Activated CD8-positive, alpha-beta memory T cell treated with anti-CD3 and anti-CD28 coated beads, Interleukin-2, amount 10 ng/mL, durations not matched to agents 7 days and 5 days (primary cell): ENCODE measurements around the gene H19. TPM values are rescaled to one million over a fixed set of nuclear protein-coding genes. Genes with fewer than 3 reads are reported as not detected.

Experiments
- ATAC-seq: fragments of 150-1000 bp; cut with Tn5 transposase; one replicate; pipeline ENCODE4 v1.10.0; 2021; ENCODE audit warnings: moderate library complexity
- CTCF ChIA-PET: fragments of 350-600 bp; sonication (Branson Sonifier 250); formaldehyde crosslinking; loops from one replicate; lab custom pipeline; 2021; ENCODE audit warnings: antibody characterized with exemption; lab: Charles Lee
- DNase-seq: peaks from one replicate; pipeline ENCODE4 v3.0.0-alpha.2; 2020
- H3K27ac Mint-ChIP-seq: one replicate; pipeline ENCODE4 v1.8.0; 2021; ENCODE audit warnings: mild to moderate bottlenecking, mixed read lengths
- H3K27me3 Mint-ChIP-seq: one replicate; pipeline ENCODE4 v1.8.0; 2021; ENCODE audit warnings: mixed read lengths
- H3K36me3 Mint-ChIP-seq: one replicate; pipeline ENCODE4 v1.8.0; 2021; ENCODE audit warnings: mild to moderate bottlenecking, mixed read lengths
- H3K4me1 Mint-ChIP-seq: one replicate; pipeline ENCODE4 v1.8.0; 2021; ENCODE audit warnings: mixed read lengths
- H3K4me3 Mint-ChIP-seq: one replicate; pipeline ENCODE4 v1.8.0; 2021; ENCODE audit warnings: mild to moderate bottlenecking, moderate library complexity, mixed read lengths
- H3K9me3 Mint-ChIP-seq: one replicate; pipeline ENCODE4 v1.8.0; 2022; ENCODE audit warnings: low read depth, mixed read lengths
- total RNA-seq, 2 experiments: library from RNA; stranded (reverse); gene quantifications; one replicate each; pipeline ENCODE4 v1.2.3, GENCODE V29; 2021

Gene H19
- total RNA-seq, 2 experiments from 2014 or later = not detected

GRCh38 chr11:1952806-1953482, 44.7 kb downstream of the H19 start:
- CTCF ChIA-PET = interaction anchor here (1.8 to 2.6 kb wide), 3 partner anchors 48 to 199 kb away, joined by 9 to 10 read pairs (median 9); no protein-coding TSS in a partner anchor
- Mint-ChIP-seq H3K27ac (no peak overlapping the region), H3K27me3 (no peaks in the 10 kb centered on the region), H3K4me1 (no peaks in the 10 kb centered on the region), H3K9me3 (no peaks in the 10 kb centered on the region), H3K36me3 (no peaks in the 10 kb centered on the region), H3K4me3 (no peak overlapping the region)
- peak; percentile 15 for DNase-seq
- ATAC-seq = no peak

- Mint-ChIP-seq H3K4me3 (no peak overlapping the region), H3K4me1 (no peaks in the 10 kb centered on the region)
- CTCF ChIA-PET = interaction anchor here (1.1 to 1.6 kb wide), 4 partner anchors 51 to 206 kb away, joined by 3 to 4 read pairs (median 3); no protein-coding TSS in a partner anchor
Observed at GRCh38 chr11:1949922-1950321, 47.7 kb downstream of the H19 start.

GRCh38 chr11:1949302-1949701, 48.3 kb downstream of the H19 start:
- no peaks in the 10 kb centered on the region for H3K36me3 Mint-ChIP-seq
- CTCF ChIA-PET = interaction anchor here (0.9 to 3.2 kb wide), 10 partner anchors 28 to 270 kb away, joined by 3 to 28 read pairs (median 4); partner anchors contain the start of gene H19
- H3K4me3 Mint-ChIP-seq = no peak overlapping the region
- H3K4me1 Mint-ChIP-seq = no peaks in the 10 kb centered on the region
- H3K27ac Mint-ChIP-seq = no peak overlapping the region
- no peaks in the 10 kb centered on the region for H3K27me3 Mint-ChIP-seq
- DNase-seq = no peak
- ATAC-seq = no peak
- no peaks in the 10 kb centered on the region for H3K9me3 Mint-ChIP-seq

More at GRCh38 chr11:1949922-1950321, 47.7 kb downstream of the H19 start:
- no peaks in the 10 kb centered on the region for H3K9me3 Mint-ChIP-seq
- no peaks in the 10 kb centered on the region for H3K36me3 Mint-ChIP-seq
- no peak for ATAC-seq
- H3K27ac Mint-ChIP-seq = no peak overlapping the region
- no peaks in the 10 kb centered on the region for H3K27me3 Mint-ChIP-seq
- DNase-seq = no peak

GRCh38 chr11:1948389-1948788, 49.3 kb downstream of the H19 start:
- H3K4me3 Mint-ChIP-seq = peak overlapping the region; percentile 48
- no peak for ATAC-seq
- DNase-seq = no peak

GRCh38 chr11:1947592-1948237, 49.9 kb downstream of the H19 start:
- Mint-ChIP-seq H3K27ac (no peak overlapping the region), H3K36me3 (no peaks in the 10 kb centered on the region), H3K4me3 (no peak overlapping the region), H3K27me3 (no peaks in the 10 kb centered on the region), H3K4me1 (no peaks in the 10 kb centered on the region), H3K9me3 (no peaks in the 10 kb centered on the region)
- ATAC-seq = peak; percentile 34
- CTCF ChIA-PET = interaction anchor here (0.7 to 3.2 kb wide), 11 partner anchors 26 to 585 kb away, joined by 3 to 28 read pairs (median 6); no protein-coding TSS in a partner anchor
- DNase-seq = no peak

More at GRCh38 chr11:1948389-1948788, 49.3 kb downstream of the H19 start:
- CTCF ChIA-PET = interaction anchor here (0.9 to 3.2 kb wide), 13 partner anchors 27 to 585 kb away, joined by 3 to 28 read pairs (median 4); partner anchors contain the start of gene H19
- Mint-ChIP-seq H3K9me3 (no peaks in the 10 kb centered on the region), H3K27ac (no peak overlapping the region), H3K36me3 (no peaks in the 10 kb centered on the region), H3K27me3 (no peaks in the 10 kb centered on the region), H3K4me1 (no peaks in the 10 kb centered on the region)

GRCh38 chr11:1946812-1947484, 50.7 kb downstream of the H19 start, which contains the start of gene MRPL23:
MRPL23 (plus strand) TSS chr11:1947332; CDS start chr11:1947363, 31 bp downstream.
- ATAC-seq (peak; percentile 81), DNase-seq (no peak)
- CTCF ChIA-PET = interaction anchor here (0.8 to 3.2 kb wide), 7 partner anchors 42 to 253 kb away, joined by 3 to 28 read pairs (median 10); partner anchors contain the start of gene TNNI2
- H3K4me1 Mint-ChIP-seq = no peaks in the 10 kb centered on the region
- H3K27me3 Mint-ChIP-seq = no peaks in the 10 kb centered on the region
- H3K4me3 Mint-ChIP-seq = no peak within 1 kb of the TSS
- no peaks in the 10 kb centered on the region for H3K36me3 Mint-ChIP-seq
- H3K27ac Mint-ChIP-seq = no peak within 1 kb of the TSS
- no peaks in the 10 kb centered on the region for H3K9me3 Mint-ChIP-seq

Other genes with a start within 250 kb of the H19 start
- 1 to 10 TPM in 1 of 2 experiments, under 1 TPM in 1; 0.96 to 1.3 TPM for gene IFITM10, start 247.2 kb downstream of the H19 start, total RNA-seq
- gene CTSD, start 233.9 kb downstream of the H19 start, total RNA-seq = 100 to 1,000 TPM; 133 to 165 TPM
- gene SYT8, start 162.9 kb downstream of the H19 start, total RNA-seq = not detected
- gene TNNI2, start 158.9 kb downstream of the H19 start, total RNA-seq = 1 to 10 TPM in 1 of 2 experiments, not detected in 1; 1.0 TPM
- gene LSP1, start 144.8 kb downstream of the H19 start, total RNA-seq = 100 to 1,000 TPM; 574 to 702 TPM
- gene PRR33, start 105.9 kb downstream of the H19 start, total RNA-seq = not detected
- 1 to 10 TPM; 1.1 to 7.6 TPM for gene TNNT3, start 78.1 kb downstream of the H19 start, total RNA-seq
- gene MRPL23, start 50.5 kb downstream of the H19 start, total RNA-seq = 100 to 1,000 TPM; 109 to 114 TPM
- gene IGF2, start 141.5 kb upstream of the H19 start, total RNA-seq = under 1 TPM in 1 of 2 experiments, not detected in 1; 0.91 TPM
- gene INS, start 163.4 kb upstream of the H19 start, total RNA-seq = not detected
- not detected for gene TH, start 174.0 kb upstream of the H19 start, total RNA-seq